HTR-8/SVneo (cell line): Measurements from ENCODE around the gene TCEA2.

ENCODE experiments used
- DNase-seq: peaks from one replicate; pipeline ENCODE4 v3.0.0; 2011; ENCODE audit warnings: low spot score, mixed read lengths; ENCODE audit not compliant: insufficient read length
- FAIRE-seq: peaks from 2 replicates; lab custom pipeline; 2011; peaks lifted over from hg19 to GRCh38; lab: Jason Lieb, UNC

TCEA2 gene

GRCh38 chr20:64062596-64063388, at the start of gene TCEA2:
Gene TCEA2 (plus strand): TSS chr20:64063198. CDS start chr20:64063313, 115 bp downstream.
- FAIRE-seq (peak; percentile 99), DNase-seq (peak; percentile 100)

- DNase-seq (no peak), FAIRE-seq (peak; percentile 4)
These were observed 47.4 kb upstream of the TCEA2 start for GRCh38 chr20:64015635-64016034.

GRCh38 chr20:64021124-64021975, 41.6 kb upstream of the TCEA2 start:
- peak; percentile 98 for FAIRE-seq
- no peak for DNase-seq

GRCh38 chr20:64022671-64023360, 40.2 kb upstream of the TCEA2 start:
- DNase-seq: no peak
- FAIRE-seq: no peak

GRCh38 chr20:64023361-64024140, 39.4 kb upstream of the TCEA2 start:
- DNase-seq (no peak), FAIRE-seq (no peak)

- FAIRE-seq (no peak), DNase-seq (no peak)
These were observed 38.6 kb upstream of the TCEA2 start for GRCh38 chr20:64024141-64024990.

- no peak for FAIRE-seq
These were observed 37.7 kb upstream of the TCEA2 start for GRCh38 chr20:64025101-64025825.

GRCh38 chr20:64025826-64026412, 37.1 kb upstream of the TCEA2 start:
- FAIRE-seq (no peak), DNase-seq (no peak)

More at GRCh38 chr20:64025101-64025825, 37.7 kb upstream of the TCEA2 start:
- DNase-seq: no peak

- no peak for FAIRE-seq
- no peak for DNase-seq
These were observed 34.9 kb upstream of the TCEA2 start for GRCh38 chr20:64027981-64028685.

GRCh38 chr20:64029293-64030117, 33.5 kb upstream of the TCEA2 start:
- FAIRE-seq (peak; percentile 72), DNase-seq (no peak)

GRCh38 chr20:64030371-64031134, 32.4 kb upstream of the TCEA2 start:
- DNase-seq: no peak
- peak; percentile 36 for FAIRE-seq

GRCh38 chr20:64031822-64032314, 31.1 kb upstream of the TCEA2 start:
- DNase-seq (no peak), FAIRE-seq (no peak)

- no peak for FAIRE-seq
These were observed 30.0 kb upstream of the TCEA2 start for GRCh38 chr20:64032706-64033624.

GRCh38 chr20:64033981-64034493, 29.0 kb upstream of the TCEA2 start:
- FAIRE-seq (no peak), DNase-seq (no peak)

More at GRCh38 chr20:64032706-64033624, 30.0 kb upstream of the TCEA2 start:
- no peak for DNase-seq
